GM20000 (cell line): Measurements from ENCODE around the gene DDX54.

Experiments
- DNase-seq: peaks from one replicate; pipeline ENCODE4 v3.0.0; 2012; ENCODE audit warnings: low spot score
- CTCF ChIP-seq: IDR thresholded peaks from 2 replicates; pipeline ENCODE4 v1.5.1; 2012; ENCODE audit warnings: mild to moderate bottlenecking, control low read depth; ENCODE audit errors: extremely low read depth, missing control alignments

DDX54 gene

GRCh38 chr12:113140706-113141105 lies 44.6 kb downstream of the DDX54 start:
- DNase-seq, result no peak
- no peak for TF ChIP-seq CTCF

GRCh38 chr12:113138826-113139225 lies 46.5 kb downstream of the DDX54 start:
- no peak for DNase-seq
- TF ChIP-seq CTCF, result no peak

GRCh38 chr12:113137861-113138783 lies 47.2 kb downstream of the DDX54 start:
- TF ChIP-seq CTCF, result no peak
- DNase-seq, result no peak

- DNase-seq, result no peak
- no peak for TF ChIP-seq CTCF
Measured at GRCh38 chr12:113136990-113137511, 48.2 kb downstream of the DDX54 start.

GRCh38 chr12:113136128-113136989 lies 48.9 kb downstream of the DDX54 start:
- DNase-seq, result no peak

More at GRCh38 chr12:113136128-113136989, 48.9 kb downstream of the DDX54 start:
- no peak for TF ChIP-seq CTCF
